Fibroblast of lung (primary cell): ENCODE measurements around the gene SYT13. TPM values are rescaled to one million over a fixed set of nuclear protein-coding genes. Genes with fewer than 3 reads are reported as not detected.

Experiments
- DNase-seq, 2 donors: peaks; one replicate each; pipeline versions ENCODE4 v3.0.0 to v3.0.0-alpha.2; 2010; ENCODE audit warnings: low read depth in 2 of 2
- H2AFZ ChIP-seq: 2 replicates; pipeline ENCODE4 v1.5.1; 2012; ENCODE audit warnings: low read length, control low read depth, inconsistent platforms
- H3K27ac ChIP-seq: 2 replicates; pipeline ENCODE4 v1.5.1; 2011; ENCODE audit warnings: low read length, control low read depth; ENCODE audit not compliant: insufficient read depth
- H3K27me3 ChIP-seq: 2 replicates; pipeline ENCODE4 v1.5.1; 2011; ENCODE audit warnings: mild to moderate bottlenecking, low read length; ENCODE audit not compliant: control insufficient read depth, insufficient read depth
- H3K36me3 ChIP-seq: 2 replicates; pipeline ENCODE4 v1.5.1; 2011; ENCODE audit warnings: low read length; ENCODE audit not compliant: control insufficient read depth, insufficient read depth
- H3K4me1 ChIP-seq: 2 replicates; pipeline ENCODE4 v1.5.1; 2011; ENCODE audit warnings: low read length; ENCODE audit not compliant: control insufficient read depth, insufficient read depth; ENCODE audit errors: extremely low read depth
- H3K4me2 ChIP-seq: 2 replicates; pipeline ENCODE4 v1.5.1; 2011; ENCODE audit warnings: low read length, control low read depth; ENCODE audit not compliant: insufficient read depth; ENCODE audit errors: extremely low read depth
- H3K4me3 ChIP-seq, 4 experiments: fragments of 200-600 bp in 1 of 4; sonication (generic) in 1 of 4; replicated peaks in 1 of 4; 2 replicates each; pipeline ENCODE4 v1.5.1; 2011 to 2016; ENCODE audit warnings: low read length in 4 of 4, low read depth in 3 of 4, mild to moderate bottlenecking in 3 of 4, control low read depth in 2 of 4, inconsistent platforms in 1 of 4, mixed read lengths in 1 of 4; ENCODE audit not compliant: insufficient read depth in 1 of 4; ENCODE audit errors: control extremely low read depth in 1 of 4
- H3K79me2 ChIP-seq: 2 replicates; pipeline ENCODE4 v1.5.1; 2012; ENCODE audit warnings: mild to moderate bottlenecking, low read length, inconsistent platforms; ENCODE audit not compliant: control insufficient read depth, insufficient read depth
- H3K9ac ChIP-seq: 2 replicates; pipeline ENCODE4 v1.5.1; 2011; ENCODE audit warnings: mild to moderate bottlenecking, low read length, control low read depth; ENCODE audit not compliant: insufficient read depth
- H3K9me3 ChIP-seq: 2 replicates; pipeline ENCODE4 v1.5.1; 2012; ENCODE audit warnings: low read depth, low read length; ENCODE audit not compliant: control insufficient read depth, insufficient read depth
- H4K20me1 ChIP-seq: 2 replicates; pipeline ENCODE4 v1.5.1; 2011; ENCODE audit warnings: low read length; ENCODE audit not compliant: control insufficient read depth, insufficient read depth; ENCODE audit errors: extremely low read depth
- EZH2 ChIP-seq: IDR thresholded peaks from 2 replicates; pipeline ENCODE4 v1.5.1; 2012; ENCODE audit warnings: low read length, control low read depth, mild to moderate bottlenecking; ENCODE audit errors: missing control alignments
- polyA plus RNA-seq, 2 donors: library from polyadenylated mRNA; depleted of rRNA in 1 of 2; stranded (reverse) in 1 of 2; unstranded in 1 of 2; fragments of >200 nt; gene quantifications; 2 replicates each; pipeline ENCODE4 v1.2.1, GENCODE V29; 2011 to 2012; ENCODE audit warnings: missing spikeins in 1 of 2
- total RNA-seq: library from RNA; depleted of rRNA; stranded (reverse); fragments of >200 nt; gene quantifications from 2 replicates; pipeline ENCODE4 v1.2.1, GENCODE V29; 2014
- TF ChIP-seq, protein P1 (sequence below), 2 donors: IDR thresholded peaks in 1 of 2; conservative IDR thresholded peaks in 1 of 2; 1 replicate in 1 of 2; 2 replicates in 1 of 2; pipeline ENCODE4 v1.5.1; 2011 to 2012; ENCODE audit warnings: low read length in 2 of 2, control low read depth in 1 of 2, inconsistent platforms in 1 of 2, low read depth in 1 of 2, mild to moderate bottlenecking in 1 of 2

The SYT13 gene
- total and polyA plus RNA-seq, 2 donors (not counting 1 experiment from before 2014, with no cell fraction given): not detected

DNA sequence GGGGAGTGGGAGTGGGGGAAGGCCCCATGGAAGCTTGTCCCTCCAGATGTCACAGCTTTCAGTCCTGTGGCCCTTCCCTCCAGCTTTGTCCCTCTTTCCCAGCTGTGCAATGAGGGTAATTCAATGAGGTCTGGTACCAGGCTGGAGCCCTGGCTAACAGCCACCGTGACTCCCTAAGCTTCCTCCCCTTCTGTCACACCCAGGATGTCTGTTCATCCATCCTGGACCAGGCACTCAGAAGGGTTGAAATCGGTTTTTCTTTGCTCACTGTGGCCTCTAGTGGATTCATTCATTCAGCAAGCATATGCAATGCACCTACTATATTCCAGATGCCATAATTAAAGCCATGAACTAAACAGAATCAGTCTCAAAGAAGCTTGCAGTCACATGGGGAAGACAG lies 38.7 kb downstream of the SYT13 start:
- DNase-seq: no peak
- H3K27ac ChIP-seq: no peak overlapping the region
- no peak overlapping the region for H3K4me3 ChIP-seq
- H3K27me3 ChIP-seq: peaks cover 4% of the 10 kb centered on the region
- no peak overlapping the region for H2AFZ ChIP-seq
- no peak overlapping the region for H3K4me2 ChIP-seq
- no peaks in the 10 kb centered on the region for H3K79me2 ChIP-seq
- no peaks in the 10 kb centered on the region for H3K9me3 ChIP-seq
- no peaks in the 10 kb centered on the region for H4K20me1 ChIP-seq
- no peaks in the 10 kb centered on the region for H3K36me3 ChIP-seq
- H3K9ac ChIP-seq: no peak overlapping the region
- H3K4me1 ChIP-seq: no peaks in the 10 kb centered on the region
- TF ChIP-seq EZH2: no peak
- TF ChIP-seq, protein P1, sequence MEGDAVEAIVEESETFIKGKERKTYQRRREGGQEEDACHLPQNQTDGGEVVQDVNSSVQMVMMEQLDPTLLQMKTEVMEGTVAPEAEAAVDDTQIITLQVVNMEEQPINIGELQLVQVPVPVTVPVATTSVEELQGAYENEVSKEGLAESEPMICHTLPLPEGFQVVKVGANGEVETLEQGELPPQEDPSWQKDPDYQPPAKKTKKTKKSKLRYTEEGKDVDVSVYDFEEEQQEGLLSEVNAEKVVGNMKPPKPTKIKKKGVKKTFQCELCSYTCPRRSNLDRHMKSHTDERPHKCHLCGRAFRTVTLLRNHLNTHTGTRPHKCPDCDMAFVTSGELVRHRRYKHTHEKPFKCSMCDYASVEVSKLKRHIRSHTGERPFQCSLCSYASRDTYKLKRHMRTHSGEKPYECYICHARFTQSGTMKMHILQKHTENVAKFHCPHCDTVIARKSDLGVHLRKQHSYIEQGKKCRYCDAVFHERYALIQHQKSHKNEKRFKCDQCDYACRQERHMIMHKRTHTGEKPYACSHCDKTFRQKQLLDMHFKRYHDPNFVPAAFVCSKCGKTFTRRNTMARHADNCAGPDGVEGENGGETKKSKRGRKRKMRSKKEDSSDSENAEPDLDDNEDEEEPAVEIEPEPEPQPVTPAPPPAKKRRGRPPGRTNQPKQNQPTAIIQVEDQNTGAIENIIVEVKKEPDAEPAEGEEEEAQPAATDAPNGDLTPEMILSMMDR (conservative IDR thresholded peaks at IDR 0.05 in 1 of 2, IDR thresholded peaks at IDR 0.05 in 1 of 2; ENCODE audit: low read depth in 1 of 2, low read length in 2 of 2): no peak

DNA sequence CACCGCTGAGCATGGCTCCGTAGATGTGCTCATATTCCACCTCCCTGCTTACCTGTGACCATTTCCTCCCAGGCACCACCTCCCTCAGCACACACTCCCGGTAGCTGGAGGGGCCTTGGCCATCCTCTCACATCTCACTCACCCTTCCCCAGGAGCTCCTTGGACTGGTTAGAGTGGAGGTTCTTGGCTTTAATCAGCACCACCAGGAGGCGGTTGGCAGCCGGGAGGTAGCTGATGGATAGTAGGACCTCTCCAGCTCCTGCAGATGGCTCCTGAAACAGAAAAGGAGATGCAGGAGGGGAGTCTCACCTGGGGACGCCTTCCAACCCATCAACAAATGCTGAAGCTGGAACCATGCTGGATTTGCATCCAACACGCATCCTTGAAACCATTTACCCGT lies 39.9 kb downstream of the SYT13 start:
- no peak for DNase-seq
- Histone ChIP-seq H3K4me2 (no peak overlapping the region), H4K20me1 (no peaks in the 10 kb centered on the region), H3K4me1 (no peaks in the 10 kb centered on the region), H3K4me3 (no peak overlapping the region), H3K27me3 (peaks cover 4% of the 10 kb centered on the region), H3K9ac (no peak overlapping the region), H3K36me3 (no peaks in the 10 kb centered on the region), H2AFZ (no peak overlapping the region), H3K79me2 (no peaks in the 10 kb centered on the region), H3K27ac (no peak overlapping the region), H3K9me3 (no peaks in the 10 kb centered on the region)
- no peak for TF ChIP-seq EZH2
- TF ChIP-seq, protein P1 (conservative IDR thresholded peaks at IDR 0.05 in 1 of 2, IDR thresholded peaks at IDR 0.05 in 1 of 2; ENCODE audit: low read depth in 1 of 2, low read length in 2 of 2): no peak

DNA sequence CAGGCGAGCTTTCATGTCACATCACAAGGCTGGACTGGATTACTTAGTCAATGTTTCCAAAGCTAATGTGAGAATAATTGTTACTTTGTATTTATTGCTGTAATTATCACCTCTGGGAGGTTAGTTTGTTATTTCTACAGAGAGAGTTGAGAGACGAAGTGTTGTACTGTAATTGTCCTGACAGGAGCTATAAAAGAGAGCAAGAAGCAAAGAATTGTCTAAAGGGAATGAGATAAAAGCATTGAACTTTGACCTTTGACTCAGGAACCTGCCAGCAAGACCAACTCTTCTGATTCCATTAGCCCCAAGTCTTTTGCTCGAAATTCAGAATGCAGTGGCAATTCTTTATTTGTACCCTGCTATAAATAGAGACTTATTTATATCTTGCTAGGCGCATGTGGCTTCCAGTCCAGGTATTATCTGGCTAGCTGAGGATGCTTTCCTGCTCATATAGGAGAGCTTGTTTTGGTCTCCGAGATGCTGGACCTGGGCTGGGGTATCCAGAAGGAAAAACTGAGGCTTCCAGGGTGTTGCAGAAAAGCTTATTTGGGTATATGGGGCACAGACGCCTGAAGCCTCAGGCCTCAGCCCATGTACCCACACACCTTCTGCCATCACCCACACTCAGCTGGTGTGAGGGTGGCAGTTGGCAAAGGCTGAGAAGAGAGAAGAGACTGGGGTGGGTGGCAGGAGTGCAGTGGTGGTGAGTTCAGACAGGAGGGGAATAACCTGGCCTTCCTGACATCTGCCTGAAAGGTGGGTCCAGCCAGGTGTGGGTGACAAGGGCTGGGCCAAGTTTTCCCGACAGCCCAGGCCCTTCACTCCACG lies 40.7 kb downstream of the SYT13 start:
- Histone ChIP-seq H3K36me3 (no peaks in the 10 kb centered on the region), H3K9me3 (no peaks in the 10 kb centered on the region), H3K4me3 (no peak overlapping the region), H3K27ac (no peak overlapping the region), H3K9ac (no peak overlapping the region), H3K79me2 (no peaks in the 10 kb centered on the region), H3K27me3 (peaks cover 4% of the 10 kb centered on the region), H4K20me1 (no peaks in the 10 kb centered on the region), H3K4me2 (no peak overlapping the region), H2AFZ (no peak overlapping the region), H3K4me1 (no peaks in the 10 kb centered on the region)
- TF ChIP-seq, protein P1 (conservative IDR thresholded peaks at IDR 0.05 in 1 of 2, IDR thresholded peaks at IDR 0.05 in 1 of 2; ENCODE audit: low read depth in 1 of 2, low read length in 2 of 2): no peak
- TF ChIP-seq EZH2: no peak
- no peak for DNase-seq
